ENCODE data around the gene PAF1. TPM values are rescaled to one million over a fixed set of nuclear protein-coding genes. Genes with fewer than 3 reads are reported as not detected.
"Not testable (repeated sequence)": the region's sequence is repeated elsewhere in the genome, so short reads cannot be mapped to it uniquely, and the experiment has no call there.

PAF1 gene
- polyA plus RNA-seq, 2 of the 4 experiments (the other 2 are of a cell fraction): 103 to 110 TPM

- peak; percentile 88 for FAIRE-seq
- POLR2A ChIA-PET: interaction anchor here (0.7 to 3.5 kb wide), 2 partner anchors 9 to 40 kb away, joined by 4 to 22 read pairs; partner anchors contain the start of genes MED29, PAF1 and SAMD4B
Measured at GRCh38 chr19:39381910-39382611, 8.8 kb downstream of the PAF1 start.

GRCh38 chr19:39380521-39381502 is 10.1 kb downstream of the PAF1 start:
- POLR2A ChIA-PET: interaction anchor here (0.9 to 3.5 kb wide), 2 partner anchors 11 to 55 kb away, joined by 3 to 22 read pairs; partner anchors contain the start of genes MED29, PAF1 and RPS16
- DNase-seq (ENCODE audit: low read depth in 1 of 2, low spot score in 1 of 2): no peak
- no peak overlapping the region for H3K4me3 ChIP-seq
- H3K4me2 ChIP-seq: no peak overlapping the region
- no peaks in the 10 kb centered on the region for H3K9me3 ChIP-seq
- CTCF ChIA-PET: interaction anchor here (0.9 to 4.3 kb wide), 9 partner anchors 8 to 70 kb away, joined by 3 to 25 read pairs (median 6); partner anchors contain the start of genes MED29 and PAF1
- H3K27ac ChIP-seq: no peak overlapping the region
- ATAC-seq: no peak
- WGBS (ENCODE audit: missing lambda C conversion rate): 91% methylated on average over 17 of the region's 17 CpGs
- TF ChIP-seq ZC3H11A (IDR thresholded peaks at IDR 0.05): no peak
- no peak for TF ChIP-seq JUNB (IDR thresholded peaks at IDR 0.05)
- H3K4me1 ChIP-seq: no peaks in the 10 kb centered on the region
- peak; percentile 83 for FAIRE-seq

More at GRCh38 chr19:39381910-39382611, 8.8 kb downstream of the PAF1 start:
- TF ChIP-seq RARB (CRISPR knock-in tag; IDR thresholded peaks at IDR 0.05) (no peak), EHMT2 (IDR thresholded peaks at IDR 0.05; ENCODE audit: low read depth) (no peak), MAFK (IDR thresholded peaks at IDR 0.05; ENCODE audit: partially characterized antibody) (peak; percentile 33), FOXS1 (CRISPR knock-in tag; IDR thresholded peaks at IDR 0.05) (no peak), POLR2AphosphoS2 (conservative IDR thresholded peaks at IDR 0.05; ENCODE audit: low read length) (0 out of 2 replicates have a peak, but pooled peaks have one; percentile 42)
- Histone ChIP-seq H3K27ac (no peak overlapping the region), H3K9me3 (no peaks in the 10 kb centered on the region), H3K4me2 (no peak overlapping the region), H3K4me3 (no peak overlapping the region), H3K4me1 (no peaks in the 10 kb centered on the region)
- WGBS (ENCODE audit: missing lambda C conversion rate): 72% methylated on average over 10 of the region's 10 CpGs
- no peak for DNase-seq (ENCODE audit: low read depth in 1 of 2, low spot score in 1 of 2)
- CTCF ChIA-PET: interaction anchor here (0.7 to 5.4 kb wide), 12 partner anchors 8 to 271 kb away, joined by 3 to 50 read pairs (median 6); partner anchors contain the start of genes MED29, PAF1, PLEKHG2 and SAMD4B
- peak; percentile 28 to 35; a peak in 4 of 6 replicates for ATAC-seq

- 93% methylated on average over 14 of the region's 14 CpGs for WGBS (ENCODE audit: missing lambda C conversion rate)
- H3K9me3 ChIP-seq: no peaks in the 10 kb centered on the region
- TF ChIP-seq EHMT2 (IDR thresholded peaks at IDR 0.05; ENCODE audit: low read depth): no peak
- TF ChIP-seq E2F6 (IDR thresholded peaks at IDR 0.05; ENCODE audit: borderline replicate concordance, low read depth): no peak
- no peak for TF ChIP-seq HOXB13 (CRISPR knock-in tag; IDR thresholded peaks at IDR 0.05; ENCODE audit: low read depth)
- no peak for TF ChIP-seq HEYL (CRISPR knock-in tag; IDR thresholded peaks at IDR 0.05)
- TF ChIP-seq BHLHE40 (IDR thresholded peaks at IDR 0.05; ENCODE audit: low read depth, low read length): no peak
- TF ChIP-seq MAFK (IDR thresholded peaks at IDR 0.05; ENCODE audit: partially characterized antibody): no peak
- TF ChIP-seq RNF2 (IDR thresholded peaks at IDR 0.05; ENCODE audit: borderline replicate concordance, low read depth): no peak
- TF ChIP-seq MAX (IDR thresholded peaks at IDR 0.05): no peak
- no peak for TF ChIP-seq ZC3H11A (IDR thresholded peaks at IDR 0.05)
- no peak for TF ChIP-seq BCL3 (IDR thresholded peaks at IDR 0.05)
- no peak for TF ChIP-seq ESRRA (IDR thresholded peaks at IDR 0.05; ENCODE audit: borderline replicate concordance, low read length)
- no peak for TF ChIP-seq EP300 (IDR thresholded peaks at IDR 0.05)
- no peak for TF ChIP-seq HOXB5 (CRISPR knock-in tag; IDR thresholded peaks at IDR 0.05)
- no peak for TF ChIP-seq TP53 (CRISPR knock-in tag; IDR thresholded peaks at IDR 0.05)
- no peak for TF ChIP-seq FOXS1 (CRISPR knock-in tag; IDR thresholded peaks at IDR 0.05)
- no peak for TF ChIP-seq ATOH8 (CRISPR knock-in tag; IDR thresholded peaks at IDR 0.05; ENCODE audit: low read depth)
- TF ChIP-seq HOXA7 (CRISPR knock-in tag; IDR thresholded peaks at IDR 0.05): no peak
- no peak for TF ChIP-seq MAZ (IDR thresholded peaks at IDR 0.05; ENCODE audit: borderline replicate concordance, low read depth, low read length)
- no peaks in the 10 kb centered on the region for H3K4me1 ChIP-seq
- ATAC-seq (no peak), DNase-seq (ENCODE audit: low read depth in 1 of 2, low spot score in 1 of 2) (no peak), FAIRE-seq (no peak)
- H3K4me3 ChIP-seq: no peak overlapping the region
- CTCF ChIA-PET: interaction anchor here (1.0 to 4.3 kb wide), 7 partner anchors 10 to 32 kb away, joined by 4 to 25 read pairs (median 6); partner anchors contain the start of genes MED29, PAF1 and PLEKHG2
- no peak overlapping the region for H3K27ac ChIP-seq
- POLR2A ChIA-PET: interaction anchor here (0.9 to 3.5 kb wide), 2 partner anchors 11 to 56 kb away, joined by 3 to 22 read pairs; partner anchors contain the start of genes MED29, PAF1 and RPS16
- H3K4me2 ChIP-seq: no peak overlapping the region
Measured at GRCh38 chr19:39379865-39380396, 11.0 kb downstream of the PAF1 start.

- H3K4me1 ChIP-seq; FAIRE-seq; H3K4me2 ChIP-seq; POLR2A ChIA-PET; DNase-seq (ENCODE audit: low read depth in 1 of 2, low spot score in 1 of 2); H3K9me3 ChIP-seq; H3K4me3 ChIP-seq; H3K27ac ChIP-seq; ATAC-seq: not testable (repeated sequence)
- CTCF ChIA-PET: interaction anchor here (1.0 to 4.3 kb wide), 8 partner anchors 9 to 32 kb away, joined by 4 to 25 read pairs (median 6); partner anchors contain the start of genes MED29, PAF1 and PLEKHG2
- WGBS (ENCODE audit: missing lambda C conversion rate): 98% methylated on average over 4 of the region's 4 CpGs
Measured at GRCh38 chr19:39379366-39379765, 11.5 kb downstream of the PAF1 start.
